NB4 (cell line): ENCODE measurements around the gene MTURN.

Experiments used
- DNase-seq: peaks from one replicate; pipeline ENCODE4 v3.0.0; 2010; ENCODE audit warnings: low read depth
- H3K4me3 ChIP-seq: one replicate; pipeline ENCODE4 v1.5.1; 2011; ENCODE audit warnings: mild to moderate bottlenecking, low read depth, low read length, moderate library complexity
- MYC ChIP-seq: IDR thresholded peaks from 2 replicates; pipeline ENCODE4 v1.6.1; 2011; ENCODE audit warnings: low read depth, low read length
- POLR2A ChIP-seq: IDR thresholded peaks from 2 replicates; pipeline ENCODE4 v1.6.1; 2011; ENCODE audit warnings: mild to moderate bottlenecking; ENCODE audit not compliant: insufficient read length; ENCODE audit errors: extremely low read depth
- TF ChIP-seq, protein P1 (sequence below): IDR thresholded peaks from 2 replicates; pipeline ENCODE4 v1.6.1; 2011; ENCODE audit warnings: low read depth, low read length
- TF ChIP-seq, protein P2 (sequence below): IDR thresholded peaks from one replicate; pipeline ENCODE4 v1.5.1; 2012; ENCODE audit warnings: low read depth, low read length

MTURN gene

DNA sequence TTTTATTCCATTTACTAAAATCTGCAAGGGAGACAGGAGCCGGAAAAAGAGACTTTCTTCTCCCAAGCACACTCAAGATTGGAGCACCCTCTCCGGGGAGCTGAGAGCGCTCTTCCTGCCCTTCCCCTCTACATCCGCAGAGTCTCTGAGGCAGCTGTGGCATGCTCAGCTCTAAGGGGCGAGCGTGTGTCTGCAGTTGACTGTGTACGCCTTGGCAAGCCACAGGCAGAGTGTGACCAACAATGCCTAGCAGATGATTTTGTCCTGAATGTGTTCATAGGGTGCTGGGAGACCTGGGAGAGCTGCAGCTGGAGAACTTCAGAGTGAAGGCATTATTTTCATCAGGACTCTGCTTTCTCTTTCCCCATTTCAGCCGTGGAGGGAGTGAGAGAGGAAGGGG is 20.7 kb downstream of the MTURN start:
- DNase-seq: no peak
- no peak overlapping the region for H3K4me3 ChIP-seq

DNA sequence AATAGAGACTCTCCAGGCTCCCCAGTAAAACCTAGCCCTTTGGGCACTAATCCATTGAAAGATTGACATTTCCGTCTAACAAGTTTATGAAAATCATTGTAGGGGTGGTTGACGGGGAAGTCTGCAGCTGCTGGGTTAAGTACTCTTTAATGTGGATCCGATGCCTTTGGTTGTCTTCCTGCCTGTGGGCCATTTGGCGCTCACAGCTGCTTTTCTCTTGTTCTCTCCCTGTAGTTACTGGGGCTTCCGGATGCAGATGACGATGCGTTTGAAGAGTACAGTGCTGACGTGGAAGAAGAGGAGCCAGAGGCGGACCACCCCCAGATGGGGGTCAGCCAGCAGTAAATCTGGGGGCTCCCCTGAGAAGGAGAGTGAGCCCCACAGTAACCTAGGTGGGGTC is 22.4 kb downstream of the MTURN start:
- no peak for DNase-seq
- no peak overlapping the region for H3K4me3 ChIP-seq
- TF ChIP-seq, protein P1, sequence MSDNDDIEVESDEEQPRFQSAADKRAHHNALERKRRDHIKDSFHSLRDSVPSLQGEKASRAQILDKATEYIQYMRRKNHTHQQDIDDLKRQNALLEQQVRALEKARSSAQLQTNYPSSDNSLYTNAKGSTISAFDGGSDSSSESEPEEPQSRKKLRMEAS: no peak
- no peak for TF ChIP-seq MYC
- TF ChIP-seq, protein P2, sequence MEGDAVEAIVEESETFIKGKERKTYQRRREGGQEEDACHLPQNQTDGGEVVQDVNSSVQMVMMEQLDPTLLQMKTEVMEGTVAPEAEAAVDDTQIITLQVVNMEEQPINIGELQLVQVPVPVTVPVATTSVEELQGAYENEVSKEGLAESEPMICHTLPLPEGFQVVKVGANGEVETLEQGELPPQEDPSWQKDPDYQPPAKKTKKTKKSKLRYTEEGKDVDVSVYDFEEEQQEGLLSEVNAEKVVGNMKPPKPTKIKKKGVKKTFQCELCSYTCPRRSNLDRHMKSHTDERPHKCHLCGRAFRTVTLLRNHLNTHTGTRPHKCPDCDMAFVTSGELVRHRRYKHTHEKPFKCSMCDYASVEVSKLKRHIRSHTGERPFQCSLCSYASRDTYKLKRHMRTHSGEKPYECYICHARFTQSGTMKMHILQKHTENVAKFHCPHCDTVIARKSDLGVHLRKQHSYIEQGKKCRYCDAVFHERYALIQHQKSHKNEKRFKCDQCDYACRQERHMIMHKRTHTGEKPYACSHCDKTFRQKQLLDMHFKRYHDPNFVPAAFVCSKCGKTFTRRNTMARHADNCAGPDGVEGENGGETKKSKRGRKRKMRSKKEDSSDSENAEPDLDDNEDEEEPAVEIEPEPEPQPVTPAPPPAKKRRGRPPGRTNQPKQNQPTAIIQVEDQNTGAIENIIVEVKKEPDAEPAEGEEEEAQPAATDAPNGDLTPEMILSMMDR: no peak
- TF ChIP-seq POLR2A: no peak

More for the DNA sequence above, 20.7 kb downstream of the MTURN start:
- TF ChIP-seq MYC (no peak), POLR2A (no peak)
- TF ChIP-seq, protein P2: no peak
- TF ChIP-seq, protein P1: no peak

DNA sequence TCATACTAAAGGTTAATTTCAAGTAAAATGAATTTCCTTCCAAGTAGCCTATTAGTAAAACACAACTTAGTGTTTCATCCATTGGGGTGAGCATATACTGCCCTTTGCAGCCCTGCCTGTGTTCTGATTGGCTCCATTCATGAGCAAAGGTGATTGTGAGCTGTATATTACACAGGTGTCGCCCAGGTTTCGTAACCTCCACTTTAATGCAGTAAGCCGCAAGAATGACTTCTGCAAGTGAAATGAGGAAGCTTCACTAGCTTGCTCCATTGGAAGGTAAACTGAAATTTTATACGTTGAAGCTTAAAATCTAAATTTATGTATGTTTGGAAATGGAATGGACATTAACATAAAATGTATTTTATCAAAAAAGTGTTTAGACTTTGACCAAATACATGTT is 24.4 kb downstream of the MTURN start:
- TF ChIP-seq MYC: no peak
- TF ChIP-seq, protein P2: no peak
- DNase-seq: peak; percentile 81

DNA sequence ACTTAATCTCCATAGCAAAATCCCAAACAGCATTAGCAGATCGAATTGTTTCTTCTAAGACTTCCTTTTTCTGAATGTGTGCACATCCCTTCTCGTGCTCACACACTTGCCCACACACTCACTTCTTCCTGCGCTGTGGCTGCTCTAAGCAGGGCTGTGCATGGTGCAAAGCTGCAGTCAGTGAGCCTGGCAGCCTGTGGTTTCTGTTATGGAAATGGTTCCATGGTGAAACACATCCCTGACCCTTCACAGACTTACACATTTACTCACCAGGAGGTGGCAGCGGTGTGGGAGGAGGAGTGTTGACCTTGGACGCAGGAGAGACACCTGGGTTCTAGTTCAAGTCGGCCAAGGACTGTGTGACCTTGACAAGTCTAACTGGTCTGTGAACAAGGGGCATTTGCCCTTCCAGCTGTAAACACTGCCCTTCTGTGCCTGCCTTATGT is 24.9 kb downstream of the MTURN start:
- peak; percentile 98 for DNase-seq
- H3K4me3 ChIP-seq: peak overlapping the region; percentile 35
- TF ChIP-seq, protein P1: peak; percentile 84
- TF ChIP-seq, protein P2: peak; percentile 36
- no peak for TF ChIP-seq POLR2A
- peak; percentile 85 for TF ChIP-seq MYC

More for the DNA sequence above, 24.4 kb downstream of the MTURN start:
- H3K4me3 ChIP-seq: peak overlapping the region; percentile 35

DNA sequence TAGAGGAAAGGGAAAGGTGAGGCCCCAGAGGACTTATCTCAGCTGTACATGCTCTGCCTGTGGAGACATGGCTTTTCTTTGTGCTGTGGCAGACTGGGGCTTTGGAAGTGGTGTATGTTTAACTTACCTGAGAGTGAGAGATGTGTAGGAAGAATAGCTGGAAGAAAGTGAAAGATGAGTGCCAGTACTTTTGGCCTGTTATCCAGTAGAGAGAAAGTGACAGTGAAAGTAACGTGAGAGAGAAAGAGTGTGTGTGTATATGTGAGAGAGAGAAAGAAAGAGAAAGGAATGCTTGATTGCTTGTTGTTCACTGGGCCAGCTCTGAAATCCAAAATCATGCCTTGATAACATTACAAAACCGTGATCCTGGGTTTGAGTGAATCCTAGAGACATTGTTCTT is 25.5 kb downstream of the MTURN start:
- H3K4me3 ChIP-seq: no peak overlapping the region
- no peak for DNase-seq
- TF ChIP-seq, protein P2: no peak
- TF ChIP-seq, protein P1: no peak
- TF ChIP-seq POLR2A (no peak), MYC (no peak)

DNA sequence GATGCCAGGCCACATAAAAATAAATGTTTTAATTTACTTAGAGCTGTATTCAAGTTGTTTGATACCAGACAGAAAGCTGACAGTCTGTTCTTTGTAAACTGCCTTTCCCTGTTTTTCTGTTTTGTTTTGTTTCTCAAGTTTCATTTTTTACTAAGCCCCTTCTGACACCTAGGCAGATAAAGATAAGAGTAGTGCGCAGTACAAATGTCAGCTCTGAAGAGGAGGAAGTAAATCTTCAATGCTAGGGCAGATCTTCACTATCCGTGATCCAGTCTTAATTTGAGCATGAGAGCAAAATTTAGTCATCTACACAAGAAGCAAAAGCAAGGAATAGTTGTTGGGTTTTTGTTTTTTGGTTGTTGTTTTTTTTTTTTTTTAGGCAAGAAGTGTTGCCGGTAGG is 27.3 kb downstream of the MTURN start:
- TF ChIP-seq, protein P1: no peak
- TF ChIP-seq, protein P2: no peak
- TF ChIP-seq MYC (no peak), POLR2A (no peak)
- H3K4me3 ChIP-seq: no peak overlapping the region
- DNase-seq: peak; percentile 43
